ENCODE measurements around the gene ADAMTSL2. TPM values are rescaled to one million over a fixed set of nuclear protein-coding genes. Genes with fewer than 3 reads are reported as not detected.

The ADAMTSL2 gene
- total and polyA plus RNA-seq, 8 donors = 1.3 to 20.6 (median 2.6) TPM; not detected in 2

GRCh38 chr9:133587466-133587865, 53.0 kb downstream of the ADAMTSL2 start:
- TF ChIP-seq CTCF (IDR thresholded peaks at IDR 0.05) (no peak), POLR2AphosphoS5 (IDR thresholded peaks at IDR 0.05) (no peak), POLR2A (IDR thresholded peaks at IDR 0.05) (no peak), EP300 (IDR thresholded peaks at IDR 0.05) (no peak)
- intact Hi-C loops (cut with DNase I; ENCODE audit: low total_unique reads) = no loop called here
- Histone ChIP-seq H3K4me3 (no peak overlapping the region), H3K9me3 (no peaks in the 10 kb centered on the region), H3K27me3 (peaks cover 0 to 87% (median 38%) of the 10 kb centered on the region in 3 donors), H3K36me3 (no peaks in the 10 kb centered on the region), H3K4me1 (peaks cover 11 to 24% (median 17%) of the 10 kb centered on the region in 4 donors), H3K27ac (no peak overlapping the region)
- WGBS, 5 donors = 82 to 100% (median 87%) methylated on average over 2 to 6 of the region's 6 CpGs
- DNase-seq = no peak

DNA sequence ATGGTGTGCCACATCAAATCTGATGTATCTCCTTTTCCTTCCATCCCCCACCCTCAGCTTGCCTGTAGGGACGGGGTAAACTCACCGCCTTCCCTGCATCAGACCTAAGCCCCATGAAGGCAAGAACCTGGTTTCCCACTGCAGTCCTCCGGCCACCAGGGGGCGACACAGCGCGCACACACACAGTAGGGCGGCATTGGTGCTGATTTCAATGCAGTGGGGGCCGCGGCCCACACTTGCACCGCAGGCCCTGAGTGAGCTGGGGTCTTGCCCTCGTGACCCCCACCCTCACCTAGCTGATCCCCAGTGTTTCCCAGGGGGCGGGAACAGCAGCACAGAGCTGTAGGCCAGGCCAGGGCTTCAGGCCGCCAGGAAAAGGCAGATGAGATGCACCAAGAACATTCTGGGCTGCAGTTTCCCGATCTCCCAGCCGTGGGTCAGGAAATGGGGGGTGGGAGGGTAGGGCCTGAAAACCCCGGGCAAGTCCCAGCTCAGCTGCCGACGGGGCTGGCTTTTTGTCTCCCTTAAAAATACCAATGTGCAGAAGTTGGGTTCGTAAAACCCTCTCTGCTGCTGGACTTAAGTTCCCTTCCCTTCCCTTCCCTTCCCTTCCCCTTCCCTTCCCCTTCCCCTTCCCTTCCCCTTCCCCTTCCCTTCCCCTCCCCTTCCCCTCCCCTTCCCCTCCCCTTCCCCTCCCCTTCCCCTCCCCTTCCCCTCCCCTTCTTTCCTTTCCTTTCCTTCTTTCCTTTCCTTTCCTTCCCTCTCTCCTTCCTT, 55.1 kb downstream of the ADAMTSL2 start:
- DNase-seq = no peak
- no peak for TF ChIP-seq CTCF (IDR thresholded peaks at IDR 0.05)
- TF ChIP-seq EP300 (IDR thresholded peaks at IDR 0.05) = no peak
- TF ChIP-seq POLR2A (IDR thresholded peaks at IDR 0.05) = no peak
- no peak for TF ChIP-seq POLR2AphosphoS5 (IDR thresholded peaks at IDR 0.05)
- 39 to 51% (median 49%) methylated on average over 18 to 19 of the region's 19 CpGs for WGBS, 5 donors

DNA sequence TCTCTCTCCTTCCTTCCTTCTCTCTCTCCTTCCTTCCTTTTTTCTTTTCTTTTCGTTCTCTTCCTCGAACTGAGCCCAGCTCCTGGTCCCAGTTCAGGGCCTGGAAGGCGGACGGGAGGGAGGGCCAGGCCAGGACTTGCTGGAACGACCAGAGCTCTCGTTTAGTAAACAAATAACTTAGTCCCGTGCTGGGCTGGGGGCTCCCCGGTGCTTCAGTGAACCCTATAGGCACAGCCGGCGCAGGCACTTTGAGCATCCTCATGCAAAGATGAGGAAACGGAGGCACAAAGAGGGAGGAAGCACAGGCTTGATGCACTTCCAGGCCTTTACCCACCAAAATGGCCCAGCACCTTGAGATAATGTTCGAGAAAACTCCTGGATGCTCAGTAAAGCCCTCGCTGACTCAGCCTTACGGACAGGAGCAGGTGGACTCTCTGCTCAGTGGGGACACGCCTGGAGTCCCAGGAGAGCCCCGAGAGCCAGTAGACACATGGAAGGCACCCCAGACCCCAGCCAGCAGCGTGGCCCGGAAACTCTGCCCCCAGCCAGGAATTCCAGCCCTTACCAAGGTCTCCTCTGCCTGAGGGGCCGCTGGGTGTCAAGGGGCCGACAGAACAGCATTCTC, 55.8 kb downstream of the ADAMTSL2 start:
- Histone ChIP-seq H3K27me3 (peaks cover 0 to 79% (median 22%) of the 10 kb centered on the region in 3 donors), H3K4me1 (peaks cover under 1 to 10% (median 6%) of the 10 kb centered on the region in 4 donors), H3K27ac (no peak overlapping the region), H3K4me3 (no peak overlapping the region), H3K36me3 (no peaks in the 10 kb centered on the region), H3K9me3 (no peaks in the 10 kb centered on the region)
- TF ChIP-seq POLR2A (IDR thresholded peaks at IDR 0.05) (no peak), EP300 (IDR thresholded peaks at IDR 0.05) (no peak), CTCF (IDR thresholded peaks at IDR 0.05) (no peak), POLR2AphosphoS5 (IDR thresholded peaks at IDR 0.05) (no peak)
- 48 to 72% (median 60%) methylated on average over 12 to 20 of the region's 20 CpGs for WGBS, 5 donors
- no peak for DNase-seq
- intact Hi-C loops (cut with DNase I; ENCODE audit: low total_unique reads) = no loop called here

More for the DNA sequence above, 55.1 kb downstream of the ADAMTSL2 start:
- H3K4me3 ChIP-seq = no peak overlapping the region
- H3K9me3 ChIP-seq = no peaks in the 10 kb centered on the region
- no peak overlapping the region for H3K27ac ChIP-seq
- no peaks in the 10 kb centered on the region for H3K36me3 ChIP-seq
- intact Hi-C loops (cut with DNase I; ENCODE audit: low total_unique reads) = no loop called here
- peaks cover 7 to 17% (median 13%) of the 10 kb centered on the region in 4 donors for H3K4me1 ChIP-seq
- peaks cover 0 to 79% (median 29%) of the 10 kb centered on the region in 3 donors for H3K27me3 ChIP-seq

- Histone ChIP-seq H3K36me3 (no peaks in the 10 kb centered on the region), H3K27ac (no peak overlapping the region), H3K4me1 (peaks cover 0 to under 1% (median under 1%) of the 10 kb centered on the region in 4 donors), H3K9me3 (peaks cover 0 to 6% (median 5%) of the 10 kb centered on the region in 4 donors), H3K27me3 (peaks cover 0 to 79% (median 12%) of the 10 kb centered on the region in 3 donors), H3K4me3 (no peak overlapping the region)
- intact Hi-C loops (cut with DNase I; ENCODE audit: low total_unique reads) = no loop called here
- DNase-seq = no peak
- TF ChIP-seq POLR2A (IDR thresholded peaks at IDR 0.05) = no peak
- TF ChIP-seq POLR2AphosphoS5 (IDR thresholded peaks at IDR 0.05) = no peak
- no peak for TF ChIP-seq EP300 (IDR thresholded peaks at IDR 0.05)
- TF ChIP-seq CTCF (IDR thresholded peaks at IDR 0.05) = no peak
- 77 to 90% (median 84%) methylated on average over 8 to 17 of the region's 17 CpGs for WGBS, 5 donors
Measured at GRCh38 chr9:133591116-133591910, 56.8 kb downstream of the ADAMTSL2 start.
